ENCODE data around the gene PLEKHH2. TPM values are rescaled to one million over a fixed set of nuclear protein-coding genes. Genes with fewer than 3 reads are reported as not detected.
"Not testable (repeated sequence)": the region's sequence is repeated elsewhere in the genome, so short reads cannot be mapped to it uniquely, and the experiment has no call there.

Gene PLEKHH2
- under 1 TPM in 1 of 2 donors, not detected in 1; 0.26 TPM for total RNA-seq

DNA sequence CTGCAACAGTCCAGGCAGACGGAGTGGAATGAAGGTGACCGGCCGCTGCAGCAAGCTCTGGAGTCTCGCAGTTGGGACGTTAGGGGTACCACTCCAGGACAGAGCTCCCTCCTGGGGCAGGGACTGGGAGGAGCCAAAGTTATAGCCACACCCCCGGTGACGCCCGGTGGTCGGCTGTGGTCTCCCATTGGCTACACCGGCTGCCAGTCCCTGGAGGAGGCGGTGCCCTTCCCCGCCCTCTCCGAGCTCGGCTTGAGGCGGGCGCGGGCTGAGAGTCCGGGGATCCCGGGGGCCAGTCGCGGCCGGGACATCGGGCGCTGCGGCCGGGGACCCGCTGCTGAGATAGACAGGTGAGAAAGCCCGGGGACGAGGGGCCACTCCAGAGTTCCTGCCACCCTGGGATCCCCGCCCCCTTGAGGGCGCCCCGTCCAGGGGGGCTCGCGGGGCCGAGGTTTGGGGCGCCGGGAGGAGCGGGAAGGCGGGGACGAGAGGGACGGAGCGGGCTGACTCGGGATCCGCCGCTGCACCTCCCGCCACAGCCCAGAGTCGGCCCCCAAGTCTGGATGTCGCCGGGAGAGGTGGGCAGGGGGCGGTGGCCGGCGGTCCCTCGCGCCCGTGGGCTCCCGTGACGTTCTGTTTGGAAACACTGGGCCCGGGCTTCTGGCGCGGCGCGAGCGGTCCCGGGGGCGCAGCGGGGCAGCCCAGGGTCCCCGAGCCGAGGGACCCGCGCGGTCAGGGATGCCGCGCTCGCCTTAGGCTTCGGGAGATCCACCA lies at the start of gene PLEKHH2:
Gene PLEKHH2, plus strand, starts transcription at position 231 of the 774 bp plus-strand sequence. CDS start 7,414 bp downstream, outside the sequence.
- ATAC-seq (peak; percentile 99 to 100), DNase-seq (ENCODE audit: low spot score) (peak; percentile 83)
- peak within 1 kb of the TSS; percentile 82 for H3K4me3 Mint-ChIP-seq
- no peaks in the 10 kb centered on the region for H3K36me3 Mint-ChIP-seq
- peaks cover 39 to 43% of the 10 kb centered on the region in 2 donors for H3K27me3 Mint-ChIP-seq
- H3K9me3 Mint-ChIP-seq = no peaks in the 10 kb centered on the region
- peaks cover 6 to 11% of the 10 kb centered on the region in 2 donors for H3K4me1 Mint-ChIP-seq (ENCODE audit: low read depth in 2 of 2)
- no peak within 1 kb of the TSS for H3K27ac Mint-ChIP-seq

DNA sequence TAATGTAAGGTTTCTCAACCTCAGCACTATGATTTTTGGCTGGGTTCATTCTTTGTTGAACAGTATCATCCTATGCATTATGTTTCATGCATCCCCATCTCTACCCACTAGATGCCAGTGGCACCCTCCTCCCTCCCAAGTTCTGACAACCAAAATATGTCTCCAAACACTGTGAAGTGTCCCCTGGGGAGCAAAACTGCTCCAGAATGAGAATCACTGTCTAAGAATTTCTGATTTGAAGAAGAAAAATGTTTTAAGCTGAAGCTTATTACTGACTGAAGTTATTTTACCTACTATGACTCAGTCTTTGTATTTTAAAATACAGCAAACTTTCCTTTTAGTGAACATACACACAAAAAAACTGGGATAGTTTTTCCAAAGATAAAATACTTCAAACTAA lies 44.6 kb upstream of the PLEKHH2 start:
- DNase-seq (ENCODE audit: low spot score) = no peak
- H3K27ac Mint-ChIP-seq = no peak overlapping the region
- H3K36me3 Mint-ChIP-seq = peaks cover 7% of the 10 kb centered on the region
- no peaks in the 10 kb centered on the region for H3K9me3 Mint-ChIP-seq
- H3K4me3 Mint-ChIP-seq = no peak overlapping the region
- no peak for ATAC-seq
- no peaks in the 10 kb centered on the region for H3K27me3 Mint-ChIP-seq
- peaks cover 18 to 22% of the 10 kb centered on the region in 2 donors for H3K4me1 Mint-ChIP-seq (ENCODE audit: low read depth in 2 of 2)

DNA sequence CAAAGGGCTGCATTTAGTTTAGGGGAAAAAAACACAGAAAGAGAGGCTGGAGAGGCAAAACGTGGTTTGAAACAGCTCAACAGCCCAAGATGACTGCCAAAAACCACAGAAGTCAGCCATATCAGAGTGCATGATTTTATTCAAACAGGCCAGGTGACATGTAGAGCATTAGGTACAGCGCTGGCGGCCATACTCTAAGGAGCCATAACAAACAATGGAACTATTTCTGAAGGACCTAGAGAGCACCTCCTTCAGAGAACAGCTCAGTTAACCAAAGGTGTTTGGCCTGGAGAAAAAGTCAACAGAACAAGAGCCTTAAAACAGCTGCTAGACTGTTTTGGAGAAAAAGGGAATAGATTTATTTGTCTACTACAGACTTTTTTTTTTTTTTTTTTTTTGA lies 43.8 kb upstream of the PLEKHH2 start:
- H3K4me3 Mint-ChIP-seq = peak overlapping the region; percentile 1
- peaks cover 18 to 22% of the 10 kb centered on the region in 2 donors for H3K4me1 Mint-ChIP-seq (ENCODE audit: low read depth in 2 of 2)
- DNase-seq (ENCODE audit: low spot score) (no peak), ATAC-seq (no peak)
- no peak overlapping the region for H3K27ac Mint-ChIP-seq
- H3K27me3 Mint-ChIP-seq = peaks cover 0 to 4% of the 10 kb centered on the region in 2 donors
- H3K36me3 Mint-ChIP-seq = peaks cover 5% of the 10 kb centered on the region
- no peaks in the 10 kb centered on the region for H3K9me3 Mint-ChIP-seq

DNA sequence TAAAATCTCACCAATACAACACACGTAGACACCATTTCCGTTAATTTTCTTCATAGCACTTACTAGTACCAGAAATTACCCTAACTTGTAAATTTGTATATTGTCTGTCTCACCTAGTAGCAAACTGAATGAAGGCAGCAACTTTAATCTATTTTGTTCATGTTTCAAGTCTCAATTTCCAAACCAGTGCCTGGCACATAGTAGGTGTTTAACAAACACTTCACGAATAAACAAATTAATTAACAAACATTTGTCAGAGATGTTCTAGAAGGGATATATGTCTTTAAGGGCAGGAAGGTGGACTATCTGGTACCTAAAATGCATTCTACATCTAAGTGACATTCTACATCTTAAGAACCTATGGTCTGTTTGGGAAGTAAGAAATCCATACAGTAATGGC lies 42.2 kb upstream of the PLEKHH2 start:
- Mint-ChIP-seq H3K27ac (peak overlapping the region; percentile 98 to 99), H3K36me3 (peaks cover 5% of the 10 kb centered on the region), H3K4me3 (peak overlapping the region; percentile 96), H3K4me1 (ENCODE audit: low read depth in 2 of 2) (peaks cover 18 to 22% of the 10 kb centered on the region in 2 donors), H3K27me3 (peaks cover 0 to 14% of the 10 kb centered on the region in 2 donors), H3K9me3 (no peaks in the 10 kb centered on the region)
- DNase-seq (ENCODE audit: low spot score) = no peak
- ATAC-seq = no peak

DNA sequence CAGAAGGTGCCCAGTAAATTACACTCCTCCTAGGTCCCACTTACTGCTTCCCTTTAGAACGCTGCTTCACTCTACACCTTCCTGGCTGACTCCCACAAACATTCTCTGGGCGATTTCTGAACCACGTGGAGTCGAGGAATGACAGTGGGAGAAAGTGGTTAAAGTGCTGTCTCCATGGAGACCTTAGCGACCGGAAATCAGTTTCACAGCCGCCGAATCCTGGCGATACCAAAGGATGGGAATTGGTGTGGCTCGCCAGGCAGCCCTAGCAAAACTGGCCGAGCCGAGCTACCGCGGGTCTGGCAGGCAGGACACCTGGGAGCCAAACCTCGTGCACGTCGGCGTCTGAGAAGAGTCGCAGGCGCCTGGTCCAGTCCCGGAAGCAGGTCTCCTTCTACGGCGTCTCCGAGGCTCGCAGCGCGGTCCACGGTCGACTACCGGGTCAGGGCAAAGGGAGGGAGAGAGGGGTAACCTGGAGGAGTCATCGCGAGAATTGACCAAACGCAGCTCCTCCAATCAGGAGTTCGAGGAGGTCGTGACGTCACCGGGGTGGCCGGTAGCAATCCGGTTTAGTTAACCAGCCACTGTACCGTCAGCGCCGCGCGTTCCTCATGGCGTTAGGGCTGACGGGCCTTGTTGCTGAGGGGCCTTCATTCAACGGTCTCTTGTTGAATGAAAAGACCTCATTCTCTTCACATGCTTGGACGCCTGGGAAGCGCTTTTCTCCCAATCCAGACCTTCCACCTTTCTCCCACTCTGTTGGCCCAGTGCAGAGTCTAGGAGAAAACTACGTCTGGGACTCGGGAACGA lies 41.3 kb upstream of the PLEKHH2 start, which contains the start of gene THADA:
Gene THADA, minus strand, starts transcription at position 436 of the 810 bp plus-strand sequence. CDS start 3,646 bp downstream, outside the sequence.
- peak within 1 kb of the TSS; percentile 96 for H3K4me3 Mint-ChIP-seq
- DNase-seq (ENCODE audit: low spot score) (peak; percentile 98), ATAC-seq (peak; percentile 99 to 100)
- H3K27ac Mint-ChIP-seq = peak within 1 kb of the TSS; percentile 98 to 99
- H3K9me3 Mint-ChIP-seq = no peaks in the 10 kb centered on the region
- H3K27me3 Mint-ChIP-seq = peaks cover 0 to 14% of the 10 kb centered on the region in 2 donors
- peaks cover 5% of the 10 kb centered on the region for H3K36me3 Mint-ChIP-seq
- H3K4me1 Mint-ChIP-seq (ENCODE audit: low read depth in 2 of 2) = peaks cover 18 to 22% of the 10 kb centered on the region in 2 donors

DNA sequence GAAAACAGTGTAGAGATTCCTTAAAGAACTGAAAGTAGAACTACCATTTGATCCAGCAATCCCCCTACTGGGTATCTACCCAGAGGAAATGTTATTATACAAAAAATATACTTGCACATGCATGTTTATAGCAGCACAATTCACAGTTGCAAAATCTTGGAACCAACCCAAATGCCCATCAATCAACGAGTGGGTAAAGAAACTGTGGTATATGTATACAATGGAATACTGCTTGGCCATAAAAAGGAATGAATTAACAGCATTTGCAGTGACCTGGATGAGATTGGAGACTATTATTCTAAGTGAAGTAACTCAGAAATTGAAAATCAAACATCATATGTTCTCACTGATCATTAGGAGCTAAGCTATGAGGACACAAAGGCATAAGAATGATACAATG lies 36.5 kb upstream of the PLEKHH2 start:
- not testable (repeated sequence) for ATAC-seq; H3K9me3 Mint-ChIP-seq; H3K27ac Mint-ChIP-seq; DNase-seq (ENCODE audit: low spot score); H3K4me3 Mint-ChIP-seq; H3K4me1 Mint-ChIP-seq (ENCODE audit: low read depth in 2 of 2); H3K36me3 Mint-ChIP-seq
- H3K27me3 Mint-ChIP-seq = peaks cover 0 to 16% of the 10 kb centered on the region in 2 donors

DNA sequence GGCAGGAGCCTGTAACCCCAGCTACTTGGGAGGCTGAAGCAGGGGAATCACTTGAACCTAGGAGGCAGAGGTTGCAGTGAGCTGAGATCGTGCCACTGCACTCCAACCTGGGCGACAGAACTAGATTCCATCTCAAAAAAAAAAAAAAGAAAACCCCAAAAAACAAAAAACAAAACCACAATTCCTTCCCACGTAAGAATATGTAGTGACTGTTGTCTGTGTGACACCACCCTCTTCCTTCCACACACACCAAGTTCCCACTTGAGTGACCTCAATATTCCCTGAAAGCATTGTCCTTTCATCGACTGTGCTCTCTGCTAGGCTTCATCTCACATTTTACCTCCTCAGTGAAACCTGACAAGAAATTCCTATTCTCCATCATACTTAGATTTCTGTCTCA lies 32.4 kb upstream of the PLEKHH2 start:
- Mint-ChIP-seq H3K9me3 (no peaks in the 10 kb centered on the region), H3K36me3 (no peaks in the 10 kb centered on the region), H3K4me1 (ENCODE audit: low read depth in 2 of 2) (peaks cover 0 to 4% of the 10 kb centered on the region in 2 donors), H3K4me3 (no peak overlapping the region), H3K27ac (no peak overlapping the region), H3K27me3 (peaks cover 0 to 8% of the 10 kb centered on the region in 2 donors)
- ATAC-seq (no peak), DNase-seq (ENCODE audit: low spot score) (no peak)

DNA sequence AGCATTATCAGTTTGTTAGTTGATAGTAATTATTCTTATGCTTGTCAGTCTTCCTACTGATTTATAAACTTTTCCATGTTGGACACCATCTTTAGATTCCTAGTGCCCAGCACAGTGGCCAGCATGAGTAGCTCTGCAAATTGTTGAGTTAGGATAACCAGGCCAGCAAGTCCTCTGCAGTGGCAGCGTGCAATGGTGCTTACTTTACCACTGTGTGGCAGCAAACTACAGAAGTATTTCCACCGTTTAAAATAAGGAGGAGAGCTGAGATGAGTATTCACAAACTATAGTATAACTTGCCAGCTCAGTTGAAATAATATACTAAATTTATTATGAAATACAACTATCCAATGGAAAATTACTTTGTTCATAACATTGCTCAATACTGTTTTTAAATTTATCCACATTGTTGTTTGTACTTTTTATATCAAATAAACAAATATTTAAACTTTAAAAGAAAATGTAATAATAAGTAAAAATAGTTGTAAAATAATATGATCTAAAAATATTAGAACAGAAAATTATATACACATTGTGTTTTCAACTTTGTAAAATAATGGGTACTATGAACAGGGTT lies 31.9 kb upstream of the PLEKHH2 start:
- ATAC-seq (peak in 1 of 2 donors; percentile 46), DNase-seq (ENCODE audit: low spot score) (no peak)
- Mint-ChIP-seq H3K27me3 (peaks cover 0 to 6% of the 10 kb centered on the region in 2 donors), H3K4me1 (ENCODE audit: low read depth in 2 of 2) (peaks cover 0 to 4% of the 10 kb centered on the region in 2 donors), H3K9me3 (no peaks in the 10 kb centered on the region), H3K36me3 (no peaks in the 10 kb centered on the region), H3K27ac (no peak overlapping the region), H3K4me3 (no peak overlapping the region)

DNA sequence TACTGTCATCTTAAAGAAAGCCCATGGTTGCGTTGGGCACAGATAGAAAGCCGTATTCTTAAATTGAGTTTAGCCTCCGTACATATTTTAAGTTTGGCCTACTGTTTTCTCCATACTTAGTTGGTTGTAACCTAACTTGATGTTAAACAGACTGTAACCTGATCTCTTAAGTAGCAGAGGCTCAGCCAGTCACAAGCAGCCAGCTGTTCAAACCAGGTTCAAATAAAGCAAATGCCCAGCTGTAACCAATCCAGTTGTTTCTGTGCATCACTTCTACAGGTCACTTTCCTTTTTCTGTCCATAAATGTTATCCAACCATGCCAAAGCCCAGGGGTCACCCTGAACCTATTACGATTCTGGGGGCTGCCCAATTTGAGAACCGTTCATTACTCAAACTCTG lies 31.2 kb upstream of the PLEKHH2 start:
- H3K4me3 Mint-ChIP-seq = no peak overlapping the region
- ATAC-seq (no peak), DNase-seq (ENCODE audit: low spot score) (no peak)
- H3K4me1 Mint-ChIP-seq (ENCODE audit: low read depth in 2 of 2) = peaks cover 0 to 4% of the 10 kb centered on the region in 2 donors
- no peaks in the 10 kb centered on the region for H3K36me3 Mint-ChIP-seq
- H3K9me3 Mint-ChIP-seq = no peaks in the 10 kb centered on the region
- H3K27ac Mint-ChIP-seq = no peak overlapping the region
- peaks cover 0 to 6% of the 10 kb centered on the region in 2 donors for H3K27me3 Mint-ChIP-seq

DNA sequence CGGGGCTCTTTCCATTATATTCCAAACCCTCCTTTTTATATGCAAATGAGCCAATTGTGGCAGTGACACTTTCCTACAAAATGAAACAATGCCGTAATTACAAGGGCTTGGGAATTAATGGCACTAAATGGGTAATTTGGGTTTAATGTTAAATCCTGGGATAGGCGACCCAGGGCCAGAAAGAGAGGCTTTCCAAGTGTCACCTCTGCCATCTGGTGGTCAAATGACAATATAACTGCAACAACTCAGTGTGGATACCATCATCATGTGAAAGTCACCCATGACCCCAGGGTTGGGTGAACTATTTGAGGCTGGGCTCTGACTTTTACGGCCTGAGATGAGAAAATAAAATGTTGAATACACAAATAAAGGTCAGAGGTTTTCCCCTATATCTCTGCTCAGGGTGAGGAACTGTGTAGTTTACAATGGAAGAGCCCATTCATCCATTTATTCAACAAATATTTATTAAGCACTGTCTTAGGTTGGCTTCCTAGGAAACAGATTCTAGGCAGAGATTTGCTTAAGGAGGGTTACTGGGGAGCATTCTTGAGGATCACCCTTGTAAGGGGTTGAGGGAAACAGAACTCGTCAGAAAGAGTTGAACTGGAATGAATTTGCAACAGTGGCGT lies 27.7 kb upstream of the PLEKHH2 start:
- Mint-ChIP-seq H3K36me3 (no peaks in the 10 kb centered on the region), H3K27ac (no peak overlapping the region), H3K9me3 (no peaks in the 10 kb centered on the region), H3K27me3 (peaks cover 6% of the 10 kb centered on the region in 2 donors), H3K4me3 (no peak overlapping the region), H3K4me1 (ENCODE audit: low read depth in 2 of 2) (peaks cover 2 to 4% of the 10 kb centered on the region in 2 donors)
- ATAC-seq (peak; percentile 51 to 69), DNase-seq (ENCODE audit: low spot score) (no peak)

DNA sequence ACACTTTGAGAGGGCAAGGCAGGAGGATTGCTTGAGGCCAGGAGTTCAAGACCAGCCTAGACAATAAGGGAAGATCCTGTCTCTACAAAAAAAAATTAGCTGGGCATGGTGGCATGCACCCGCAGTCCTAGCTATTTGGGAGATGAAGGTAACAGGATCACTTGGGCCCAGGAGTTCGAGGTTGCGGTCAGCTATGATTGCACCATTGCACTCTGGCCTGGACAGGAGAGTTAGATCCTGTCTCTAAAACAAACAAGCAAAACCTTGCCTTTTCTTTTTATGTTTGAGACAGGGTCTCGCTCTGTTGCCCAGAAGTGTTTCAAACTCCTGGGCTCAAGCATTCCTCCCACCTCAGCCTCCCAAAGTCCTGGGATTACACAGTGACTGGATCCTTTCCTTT lies 26.7 kb upstream of the PLEKHH2 start:
- Mint-ChIP-seq H3K27me3 (peaks cover 4 to 6% of the 10 kb centered on the region in 2 donors), H3K4me3 (no peak overlapping the region), H3K36me3 (no peaks in the 10 kb centered on the region), H3K9me3 (no peaks in the 10 kb centered on the region), H3K4me1 (ENCODE audit: low read depth in 2 of 2) (peaks cover 0 to 2% of the 10 kb centered on the region in 2 donors), H3K27ac (no peak overlapping the region)
- DNase-seq (ENCODE audit: low spot score) = no peak
- ATAC-seq = no peak

DNA sequence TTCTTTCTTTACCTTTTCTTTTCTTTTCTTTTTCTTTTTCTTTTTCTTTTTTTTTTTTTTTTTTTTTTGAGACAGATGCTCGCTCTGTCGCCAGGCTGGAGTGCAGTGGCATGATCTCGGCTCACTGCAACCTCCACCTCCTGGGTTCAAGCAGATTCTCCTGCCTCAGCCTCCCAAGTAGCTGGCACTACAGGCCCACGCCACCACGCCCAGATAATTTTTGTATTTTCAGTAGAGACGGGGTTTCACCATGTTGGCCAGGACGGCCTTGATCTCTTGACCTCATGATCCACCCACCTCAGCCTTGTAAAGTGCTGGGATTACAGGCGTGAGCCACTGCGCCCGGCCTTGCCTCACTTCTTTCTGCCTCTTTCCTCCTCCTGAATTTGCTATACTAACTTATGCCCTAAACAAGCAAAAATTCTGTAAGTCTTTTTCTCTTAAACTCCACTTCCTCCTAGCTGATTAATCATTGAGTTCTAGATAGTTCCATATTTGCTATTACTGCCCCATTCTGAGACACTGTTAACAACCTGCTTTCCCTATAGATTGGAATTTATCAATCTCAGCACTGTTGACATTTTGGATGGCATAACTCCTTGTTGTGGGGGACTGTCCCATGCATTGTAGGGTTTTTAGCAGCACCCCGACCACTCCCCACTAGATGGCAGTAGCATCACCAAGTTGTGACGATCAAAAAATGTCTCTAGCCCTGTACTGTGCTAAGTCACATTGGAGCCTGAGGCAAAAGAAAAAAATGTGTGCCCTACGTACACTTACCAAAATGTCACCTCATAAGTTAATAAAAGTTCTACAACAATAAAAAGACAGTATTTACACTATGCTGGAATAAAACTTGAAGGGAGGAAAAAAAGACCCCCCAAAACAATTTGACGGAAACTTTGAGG lies 24.8 kb upstream of the PLEKHH2 start:
- no peak overlapping the region for H3K27ac Mint-ChIP-seq
- DNase-seq (ENCODE audit: low spot score) = peak; percentile 67
- H3K4me3 Mint-ChIP-seq = no peak overlapping the region
- H3K4me1 Mint-ChIP-seq (ENCODE audit: low read depth in 2 of 2) = peaks cover 0 to 2% of the 10 kb centered on the region in 2 donors
- no peaks in the 10 kb centered on the region for H3K36me3 Mint-ChIP-seq
- ATAC-seq = peak; percentile 78 to 87
- H3K9me3 Mint-ChIP-seq = no peaks in the 10 kb centered on the region
- peaks cover 3 to 12% of the 10 kb centered on the region in 2 donors for H3K27me3 Mint-ChIP-seq

Measured in natural killer cell treated with Interleukin-12 subunit alpha and Interleukin-12 subunit beta and Interleukin-15 and Interleukin-18, amount 100 ng/mL, for 72 hours (primary cell).